Psoas muscle (tissue), 8 donors: ENCODE data around the gene MAST4. TPM values are rescaled to one million over a fixed set of nuclear protein-coding genes. Genes with fewer than 3 reads are reported as not detected.

ENCODE experiments used
- ATAC-seq, 4 donors: fragments of 200-7000 bp; cut with Tn5 transposase; one replicate each; pipeline ENCODE4 v1.9.1; 2020; ENCODE audit warnings: moderate library complexity in 3 of 4, mild to moderate bottlenecking in 2 of 4
- DNase-seq, 2 donors: peaks; one replicate each; pipeline ENCODE4 v3.0.0-alpha.2; 2020
- H3K27ac ChIP-seq: fragments of 200-600 bp; one replicate; pipeline ENCODE4 v1.8.0; 2022
- H3K27me3 ChIP-seq, 3 donors: fragments of 200-600 bp in 1 of 3; one replicate each; pipeline versions ENCODE4 v1.6.1 to v1.8.0; 2013 to 2022; ENCODE audit warnings: low read length in 2 of 3, mild to moderate bottlenecking in 2 of 3, moderate library complexity in 1 of 3; ENCODE audit not compliant: insufficient read depth in 3 of 3
- H3K36me3 ChIP-seq, 2 donors: fragments of 200-600 bp in 1 of 2; one replicate each; pipeline versions ENCODE4 v1.6.1 to v1.8.0; 2013 to 2022; ENCODE audit warnings: low read depth in 1 of 2, mild to moderate bottlenecking in 1 of 2, moderate library complexity in 1 of 2; ENCODE audit not compliant: insufficient read depth in 1 of 2
- H3K4me1 ChIP-seq: fragments of 200-600 bp; one replicate; pipeline ENCODE4 v1.8.0; 2022
- H3K4me3 ChIP-seq: fragments of 200-600 bp; one replicate; pipeline ENCODE4 v1.8.0; 2022; ENCODE audit warnings: mild to moderate bottlenecking
- H3K9me3 ChIP-seq: fragments of 200-600 bp; one replicate; pipeline ENCODE4 v1.8.0; 2022
- WGBS, 3 donors: extraction: QIAGEN DNeasy Blood & Tissue Kit; methylation state at CpG; one replicate each; pipeline versions ENCODE4 v1.1.6 to v1.1.7; 2013; 5-methylcytosine and 5-hydroxymethylcytosine counted together
- intact Hi-C, 2 donors: fragments of 100-400 bp; cut with DNase I; formaldehyde crosslinking; loops; one replicate each; pipeline versions ENCODE4 v1.11.0 to v1.14.2; 2022
- polyA plus RNA-seq, 3 donors: library from polyadenylated mRNA; stranded (reverse); fragments of 200-250 nt; gene quantifications; one replicate each; pipeline ENCODE4 v1.2.3, GENCODE V29; 2013
- total RNA-seq, 4 donors: library from RNA; stranded (reverse); fragmentation: NEBNext Ultra II Directional in 2 of 4; extraction: Animal tissue kit (Norgen Biotek cat#: 25700) in 2 of 4; gene quantifications; one replicate each; pipeline versions ENCODE4 v1.2.1 to v1.2.4, GENCODE V29; 2021 to 2023
- TF ChIP-seq, protein P1 (sequence below): fragments of 200-600 bp; IDR thresholded peaks from one replicate; pipeline ENCODE4 v1.8.0; 2022; ENCODE audit warnings: antibody characterized with exemption
- donor health status: healthy with polysubstance abuse.
- donor health status: DM: no; HTN: no; CAD: no; lungs with moderate emphysema.
- donor health status: Bipolar disorder and iron deficiency.
- donor health status: healthy.
- donor health status: DM: yes; HTN: yes; CAD: no.
- donor health status: DM: no; HTN: no; CAD: no.
- donor health status: DM: no; HTN: no; CAD: no.
- donor health status: DM: yes; HTN: yes; CAD: no.

Gene MAST4
- total and polyA plus RNA-seq, 7 donors, result 3.2 to 123 (median 12.1) TPM

DNA sequence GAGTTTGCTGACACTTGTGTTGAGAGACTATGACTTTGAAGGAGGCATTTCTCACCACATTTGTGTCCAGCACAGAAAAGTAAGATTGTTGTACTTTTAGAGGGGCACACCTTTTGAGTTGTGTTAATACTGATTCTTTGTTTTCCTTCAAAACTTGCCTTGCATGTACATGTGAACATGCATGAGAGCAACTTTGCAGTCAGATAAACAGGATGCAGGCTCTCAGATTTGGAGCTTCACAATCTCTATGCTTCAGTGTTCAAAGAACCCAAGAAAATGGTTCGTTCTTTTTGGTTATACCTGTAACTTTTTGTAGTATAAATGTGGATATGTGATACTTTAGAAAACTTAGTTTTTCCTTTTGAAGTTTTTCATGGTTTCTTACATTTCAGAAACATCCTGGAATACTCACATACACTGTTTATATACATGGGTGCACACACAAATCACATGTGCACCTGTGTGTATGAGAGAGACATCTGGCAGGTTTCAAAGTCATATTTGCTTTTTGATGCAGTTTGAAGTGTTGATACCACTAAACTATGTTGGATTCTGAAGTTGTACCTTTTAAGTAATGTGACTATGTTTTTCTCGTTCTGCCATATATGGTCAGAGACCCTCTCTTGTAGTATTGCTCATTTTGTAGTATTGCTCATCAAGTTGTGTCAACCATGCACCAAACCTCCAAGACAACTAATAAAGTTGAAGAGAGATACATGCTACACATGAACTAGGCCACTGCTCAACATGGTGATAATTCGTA, 409.7 kb downstream of the MAST4 start:
- intact Hi-C loops, result loop anchor here in 1 of 2 donors (5.0 kb wide), 2 partner anchors 41 to 146 kb away; no protein-coding TSS in a partner anchor
- Histone ChIP-seq H3K27ac (peak overlapping the region; percentile 88), H3K4me1 (peaks cover 20% of the 10 kb centered on the region)

GRCh38 chr5:67006500-67006848, 410.3 kb downstream of the MAST4 start:
- TF ChIP-seq, protein P1, sequence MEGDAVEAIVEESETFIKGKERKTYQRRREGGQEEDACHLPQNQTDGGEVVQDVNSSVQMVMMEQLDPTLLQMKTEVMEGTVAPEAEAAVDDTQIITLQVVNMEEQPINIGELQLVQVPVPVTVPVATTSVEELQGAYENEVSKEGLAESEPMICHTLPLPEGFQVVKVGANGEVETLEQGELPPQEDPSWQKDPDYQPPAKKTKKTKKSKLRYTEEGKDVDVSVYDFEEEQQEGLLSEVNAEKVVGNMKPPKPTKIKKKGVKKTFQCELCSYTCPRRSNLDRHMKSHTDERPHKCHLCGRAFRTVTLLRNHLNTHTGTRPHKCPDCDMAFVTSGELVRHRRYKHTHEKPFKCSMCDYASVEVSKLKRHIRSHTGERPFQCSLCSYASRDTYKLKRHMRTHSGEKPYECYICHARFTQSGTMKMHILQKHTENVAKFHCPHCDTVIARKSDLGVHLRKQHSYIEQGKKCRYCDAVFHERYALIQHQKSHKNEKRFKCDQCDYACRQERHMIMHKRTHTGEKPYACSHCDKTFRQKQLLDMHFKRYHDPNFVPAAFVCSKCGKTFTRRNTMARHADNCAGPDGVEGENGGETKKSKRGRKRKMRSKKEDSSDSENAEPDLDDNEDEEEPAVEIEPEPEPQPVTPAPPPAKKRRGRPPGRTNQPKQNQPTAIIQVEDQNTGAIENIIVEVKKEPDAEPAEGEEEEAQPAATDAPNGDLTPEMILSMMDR, result no peak
- H3K4me3 ChIP-seq, result peak overlapping the region; percentile 81
- no peaks in the 10 kb centered on the region for H3K9me3 ChIP-seq
- DNase-seq (no peak), ATAC-seq (no peak)
- H3K27me3 ChIP-seq, result no peaks in the 10 kb centered on the region
- intact Hi-C loops, result loop anchor here in 1 of 2 donors (5.0 kb wide), 2 partner anchors 41 to 146 kb away; no protein-coding TSS in a partner anchor
- 72 to 88% (median 74%) methylated on average over 3 of the region's 3 CpGs for WGBS, 3 donors
- H3K27ac ChIP-seq, result peak overlapping the region; percentile 88
- H3K36me3 ChIP-seq, result peaks cover 0 to 2% of the 10 kb centered on the region in 2 donors
- H3K4me1 ChIP-seq, result peaks cover 24% of the 10 kb centered on the region

More for the DNA sequence above, 409.7 kb downstream of the MAST4 start:
- TF ChIP-seq, protein P1, result no peak
- WGBS, 3 donors, result 77 to 87% (median 83%) methylated on average over 3 of the region's 3 CpGs
- H3K27me3 ChIP-seq, result no peaks in the 10 kb centered on the region
- no peaks in the 10 kb centered on the region for H3K9me3 ChIP-seq
- DNase-seq (no peak), ATAC-seq (no peak)
- peaks cover 0 to 2% of the 10 kb centered on the region in 2 donors for H3K36me3 ChIP-seq
- H3K4me3 ChIP-seq, result peak overlapping the region; percentile 81

GRCh38 chr5:67009028-67009427, 412.8 kb downstream of the MAST4 start:
- H3K4me1 ChIP-seq, result peaks cover 43% of the 10 kb centered on the region
- no peaks in the 10 kb centered on the region for H3K27me3 ChIP-seq
- peak overlapping the region; percentile 81 for H3K4me3 ChIP-seq
- intact Hi-C loops, result loop anchor here in 1 of 2 donors (5.0 kb wide), 2 partner anchors 38 to 143 kb away; no protein-coding TSS in a partner anchor
- WGBS, 3 donors, result 74 to 89% (median 75%) methylated on average over 1 of the region's 1 CpG
- ATAC-seq, result no peak
- H3K27ac ChIP-seq, result peak overlapping the region; percentile 85
- H3K36me3 ChIP-seq, result peaks cover 0 to 2% of the 10 kb centered on the region in 2 donors
- DNase-seq, result no peak
- TF ChIP-seq, protein P1, result no peak
- H3K9me3 ChIP-seq, result no peaks in the 10 kb centered on the region

- Histone ChIP-seq H3K9me3 (no peaks in the 10 kb centered on the region), H3K4me3 (peak overlapping the region; percentile 81), H3K27me3 (no peaks in the 10 kb centered on the region), H3K36me3 (peaks cover 0 to 2% of the 10 kb centered on the region in 2 donors), H3K27ac (peak overlapping the region; percentile 85), H3K4me1 (peaks cover 52% of the 10 kb centered on the region)
- 41 to 46% (median 43%) methylated on average over 8 of the region's 8 CpGs for WGBS, 3 donors
- intact Hi-C loops, result no loop called here
- TF ChIP-seq, protein P1, result no peak
- DNase-seq (peak; percentile 65 to 71), ATAC-seq (peak; percentile 86 to 96 (median 90))
These were observed 414.7 kb downstream of the MAST4 start for GRCh38 chr5:67010684-67011409.
